ENCODE results near the gene ROBO4.
A peak's percentile ranks its signal among the peaks of the same experiment; 100 is the strongest.

ROBO4 gene

GRCh38 chr11:124900464-124900863 lies 2.8 kb upstream of the ROBO4 start:
- TF ChIP-seq ARNTL (CRISPR knock-in tag; IDR thresholded peaks at IDR 0.05; ENCODE audit: borderline replicate concordance, low read depth): no peak
- TF ChIP-seq ZNF565 (CRISPR knock-in tag; conservative IDR thresholded peaks at IDR 0.05; ENCODE audit: low read depth): no peak
- no peak for TF ChIP-seq CREB5 (CRISPR knock-in tag; IDR thresholded peaks at IDR 0.05; ENCODE audit: low read depth)
- TF ChIP-seq TOX (CRISPR knock-in tag; IDR thresholded peaks at IDR 0.05; ENCODE audit: borderline replicate concordance): no peak
- no peak for TF ChIP-seq CSDC2 (CRISPR knock-in tag; IDR thresholded peaks at IDR 0.05)
- no peak for TF ChIP-seq PATZ1 (CRISPR knock-in tag; IDR thresholded peaks at IDR 0.05; ENCODE audit: borderline replicate concordance)
- peak; percentile 80 for ATAC-seq

DNA sequence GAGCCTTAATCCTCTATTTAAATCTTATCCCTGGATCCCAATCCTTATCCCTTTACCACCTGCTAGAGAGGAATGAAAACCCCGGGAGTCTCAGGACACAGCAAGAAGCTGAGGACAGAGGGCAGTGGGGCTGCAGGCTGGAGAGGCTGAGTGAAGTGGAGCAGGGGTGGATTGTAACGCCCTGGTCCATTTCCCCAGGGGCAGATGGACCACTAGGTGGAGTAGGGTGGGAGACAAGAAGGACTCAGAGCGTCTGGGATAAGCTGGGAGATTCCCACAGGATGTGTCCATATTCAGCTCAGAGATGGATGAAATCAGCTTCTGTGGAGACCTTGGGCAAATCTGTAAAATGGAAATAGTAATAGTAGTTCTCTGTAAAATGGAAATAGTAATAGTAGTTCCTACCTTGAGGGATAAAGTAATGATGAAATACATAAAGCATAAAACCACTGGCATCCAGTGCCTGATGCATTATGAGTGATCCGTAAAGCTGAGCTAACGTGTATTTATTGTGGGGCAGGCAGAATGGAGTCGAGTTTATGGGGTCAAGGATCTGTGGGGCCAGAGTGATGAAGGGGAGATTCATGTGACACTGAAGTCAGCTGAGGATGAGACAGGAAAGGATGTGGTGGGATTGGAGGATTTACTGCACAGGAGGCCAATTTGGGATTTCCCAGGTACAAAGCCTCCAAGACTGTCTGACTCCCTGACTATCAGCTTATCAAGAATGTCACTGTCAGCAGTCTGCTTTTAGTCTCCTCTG lies 1.9 kb upstream of the ROBO4 start:
- peak; percentile 3; the same call in 2 of the 3 replicates for ATAC-seq
- no peak for TF ChIP-seq CREB5 (CRISPR knock-in tag; IDR thresholded peaks at IDR 0.05; ENCODE audit: low read depth)
- no peak for TF ChIP-seq TSHZ2 (CRISPR knock-in tag; IDR thresholded peaks at IDR 0.05)
- TF ChIP-seq OSR1 (CRISPR knock-in tag; IDR thresholded peaks at IDR 0.05): no peak
- no peak for TF ChIP-seq POU6F1 (CRISPR knock-in tag; IDR thresholded peaks at IDR 0.05; ENCODE audit: borderline replicate concordance, low read depth)
- TF ChIP-seq SNAI2 (CRISPR knock-in tag; IDR thresholded peaks at IDR 0.05): no peak
- no peak for TF ChIP-seq ISL1 (CRISPR knock-in tag; IDR thresholded peaks at IDR 0.05)
- TF ChIP-seq TCF4 (CRISPR knock-in tag; IDR thresholded peaks at IDR 0.05; ENCODE audit: borderline replicate concordance): no peak
- no peak for TF ChIP-seq BACH2 (CRISPR knock-in tag; IDR thresholded peaks at IDR 0.05; ENCODE audit: borderline replicate concordance)
- no peak for TF ChIP-seq CSDC2 (CRISPR knock-in tag; IDR thresholded peaks at IDR 0.05)
- no peak for TF ChIP-seq ZC3H10 (CRISPR knock-in tag; IDR thresholded peaks at IDR 0.05)
- TF ChIP-seq ZNF70 (CRISPR knock-in tag; IDR thresholded peaks at IDR 0.05): no peak
- no peak for TF ChIP-seq PATZ1 (CRISPR knock-in tag; IDR thresholded peaks at IDR 0.05; ENCODE audit: borderline replicate concordance)
- TF ChIP-seq PPARA (CRISPR knock-in tag; IDR thresholded peaks at IDR 0.05; ENCODE audit: borderline replicate concordance): no peak
- TF ChIP-seq GLIS3 (CRISPR knock-in tag; IDR thresholded peaks at IDR 0.05): no peak

- ATAC-seq: peak; percentile 71
- TF ChIP-seq ZNF8 (CRISPR knock-in tag; IDR thresholded peaks at IDR 0.05): no peak
- no peak for TF ChIP-seq CREB5 (CRISPR knock-in tag; IDR thresholded peaks at IDR 0.05; ENCODE audit: low read depth)
- no peak for TF ChIP-seq ISL1 (CRISPR knock-in tag; IDR thresholded peaks at IDR 0.05)
- TF ChIP-seq CSDC2 (CRISPR knock-in tag; IDR thresholded peaks at IDR 0.05): no peak
- TF ChIP-seq ZFP30 (CRISPR knock-in tag; IDR thresholded peaks at IDR 0.05): no peak
- no peak for TF ChIP-seq OSR1 (CRISPR knock-in tag; IDR thresholded peaks at IDR 0.05)
- TF ChIP-seq PATZ1 (CRISPR knock-in tag; IDR thresholded peaks at IDR 0.05; ENCODE audit: borderline replicate concordance): no peak
- no peak for TF ChIP-seq RARB (CRISPR knock-in tag; IDR thresholded peaks at IDR 0.05)
- no peak for TF ChIP-seq ZC3H10 (CRISPR knock-in tag; IDR thresholded peaks at IDR 0.05)
Observed at GRCh38 chr11:124898711-124899110, 1.0 kb upstream of the ROBO4 start.

All from SK-N-SH treated with all-trans-retinoic acid at 6 μM for 48 hours (cell line).